Stimulated activated CD8-positive, alpha-beta memory T cell treated with anti-CD3 and anti-CD28 coated beads, Interleukin-7, amount 100 ng/mL, for 24 hours (primary cell): ENCODE measurements around the gene IBA57.

ENCODE experiments used
- DNase-seq: peaks from one replicate; pipeline ENCODE4 v3.0.0-alpha.2; 2020; ENCODE audit warnings: low read depth

IBA57 gene

GRCh38 chr1:228165372-228166169 is at the start of gene IBA57:
IBA57 (plus strand) TSS chr1:228165804; CDS start chr1:228165817, 13 bp downstream.
- peak; percentile 98 for DNase-seq

- no peak for DNase-seq
These were observed 48.3 kb upstream of the IBA57 start for GRCh38 chr1:228117335-228117734.

- no peak for DNase-seq
These were observed 47.6 kb upstream of the IBA57 start for GRCh38 chr1:228118040-228118439.

GRCh38 chr1:228120351-228120750 is 45.3 kb upstream of the IBA57 start:
- no peak for DNase-seq

- no peak for DNase-seq
These were observed 44.6 kb upstream of the IBA57 start for GRCh38 chr1:228120857-228121489.

GRCh38 chr1:228122921-228123441 is 42.6 kb upstream of the IBA57 start:
- DNase-seq = no peak

GRCh38 chr1:228123505-228123904 is 42.1 kb upstream of the IBA57 start:
- no peak for DNase-seq

- no peak for DNase-seq
These were observed 40.4 kb upstream of the IBA57 start for GRCh38 chr1:228125185-228125584.

GRCh38 chr1:228131766-228132165 is 33.8 kb upstream of the IBA57 start:
- no peak for DNase-seq

GRCh38 chr1:228134591-228134990 is 31.0 kb upstream of the IBA57 start:
- no peak for DNase-seq

- DNase-seq = no peak
These were observed 28.7 kb upstream of the IBA57 start for GRCh38 chr1:228136901-228137300.

- DNase-seq = no peak
These were observed 26.1 kb upstream of the IBA57 start for GRCh38 chr1:228139406-228139930.

GRCh38 chr1:228139931-228140723 is 25.5 kb upstream of the IBA57 start, which contains the start of gene GUK1:
GUK1 (plus strand) TSS chr1:228140279; CDS start chr1:228140303, 24 bp downstream.
- DNase-seq = peak; percentile 98

GRCh38 chr1:228140724-228141225 is 24.8 kb upstream of the IBA57 start:
- no peak for DNase-seq

- DNase-seq = no peak
These were observed 24.2 kb upstream of the IBA57 start for GRCh38 chr1:228141226-228142044.

GRCh38 chr1:228142155-228142691 is 23.4 kb upstream of the IBA57 start:
- no peak for DNase-seq

- no peak for DNase-seq
These were observed 22.9 kb upstream of the IBA57 start for GRCh38 chr1:228142701-228143136.

GRCh38 chr1:228143480-228144192 is 22.0 kb upstream of the IBA57 start:
- DNase-seq = no peak

GRCh38 chr1:228144193-228144992 is 21.2 kb upstream of the IBA57 start:
- no peak for DNase-seq
